PFSK-1 (cell line): ENCODE data around the gene CAMSAP2.

Experiments
- FOXP2 ChIP-seq: optimal IDR thresholded peaks from 2 replicates; pipeline ENCODE3; 2011; ENCODE audit warnings: borderline replicate concordance, control low read depth, inconsistent platforms; ENCODE audit not compliant: insufficient read depth; ENCODE audit errors: extremely low read length, extremely low read depth
- POLR2AphosphoS5 ChIP-seq: IDR thresholded peaks from 2 replicates; pipeline ENCODE4 v1.6.1; 2012; ENCODE audit warnings: low read depth, mild to moderate bottlenecking, control low read depth, low read length, moderate library complexity
- REST ChIP-seq, 2 experiments: IDR thresholded peaks; 2 replicates each; pipeline versions ENCODE4 v1.6.1 to v1.8.0; 2011 to 2012; ENCODE audit warnings: low read depth in 2 of 2, low read length in 2 of 2, control low read depth in 1 of 2, inconsistent platforms in 1 of 2, mild to moderate bottlenecking in 1 of 2, moderate library complexity in 1 of 2; ENCODE audit not compliant: insufficient read depth in 1 of 2
- SIN3A ChIP-seq: IDR thresholded peaks from 2 replicates; pipeline ENCODE4 v1.6.1; 2012; ENCODE audit warnings: mild to moderate bottlenecking, low read length, moderate library complexity, borderline replicate concordance; ENCODE audit not compliant: insufficient read depth
- TAF1 ChIP-seq: IDR thresholded peaks from 2 replicates; pipeline ENCODE4 v1.6.1; 2012; ENCODE audit warnings: low read length, control low read depth, borderline replicate concordance; ENCODE audit not compliant: insufficient read depth

The CAMSAP2 gene

GRCh38 chr1:200867018-200867811 lies 128.5 kb downstream of the CAMSAP2 start:
- TF ChIP-seq SIN3A (no peak), REST (IDR thresholded peaks at IDR 0.05; ENCODE audit: insufficient read depth in 1 of 2, low read depth in 2 of 2, low read length in 2 of 2) (no peak), FOXP2 (no peak), TAF1 (no peak), POLR2AphosphoS5 (no peak)

- TF ChIP-seq FOXP2, result no peak
- TF ChIP-seq POLR2AphosphoS5, result no peak
- no peak for TF ChIP-seq SIN3A
Observed at GRCh38 chr1:200869376-200869752, 130.7 kb downstream of the CAMSAP2 start.

- no peak for TF ChIP-seq REST (IDR thresholded peaks at IDR 0.05; ENCODE audit: insufficient read depth in 1 of 2, low read depth in 2 of 2, low read length in 2 of 2)
- no peak for TF ChIP-seq POLR2AphosphoS5
- no peak for TF ChIP-seq SIN3A
- no peak for TF ChIP-seq TAF1
- no peak for TF ChIP-seq FOXP2
Observed at GRCh38 chr1:200869753-200870391, 131.2 kb downstream of the CAMSAP2 start.

- TF ChIP-seq REST (IDR thresholded peaks at IDR 0.05; ENCODE audit: insufficient read depth in 1 of 2, low read depth in 2 of 2, low read length in 2 of 2) (no peak), SIN3A (no peak), POLR2AphosphoS5 (no peak), TAF1 (no peak), FOXP2 (no peak)
Observed at GRCh38 chr1:200872446-200873115, 133.9 kb downstream of the CAMSAP2 start, which contains the start of gene GPR25. TSS of gene GPR25 (plus strand) at chr1:200872981. CDS start at chr1:200873038, 57 bp downstream.

GRCh38 chr1:200873116-200873670 lies 134.5 kb downstream of the CAMSAP2 start:
- no peak for TF ChIP-seq TAF1
- TF ChIP-seq REST (IDR thresholded peaks at IDR 0.05; ENCODE audit: insufficient read depth in 1 of 2, low read depth in 2 of 2, low read length in 2 of 2), result no peak
- no peak for TF ChIP-seq FOXP2
- TF ChIP-seq SIN3A, result no peak
- TF ChIP-seq POLR2AphosphoS5, result no peak
